Thyroid gland (tissue), 4 donors: ENCODE results near the gene INPP5A. TPM values are rescaled to one million over a fixed set of nuclear protein-coding genes. Genes with fewer than 3 reads are reported as not detected.
"Not testable (repeated sequence)": the region's sequence is repeated elsewhere in the genome, so short reads cannot be mapped to it uniquely, and the experiment has no call there.

Experiments used
- DNase-seq, 2 donors: peaks; one replicate each; pipeline ENCODE4 v3.0.0-alpha.2; 2019
- H3K27ac ChIP-seq, 3 donors: fragments of 200-600 bp; sonication (generic); 1 replicate in 2 of 3; 2 replicates in 1 of 3; pipeline ENCODE4 v1.5.1; 2016 to 2019; ENCODE audit warnings: mild to moderate bottlenecking in 1 of 3, moderate library complexity in 1 of 3
- H3K27me3 ChIP-seq: fragments of 200-600 bp; sonication (generic); one replicate; pipeline ENCODE4 v1.5.1; 2019
- H3K36me3 ChIP-seq, 2 donors: fragments of 200-600 bp; sonication (generic); one replicate each; pipeline ENCODE4 v1.5.1; 2016 to 2019
- H3K4me1 ChIP-seq, 2 donors: fragments of 200-600 bp; sonication (generic); one replicate each; pipeline ENCODE4 v1.5.1; 2017 to 2019
- H3K4me3 ChIP-seq, 3 donors: fragments of 200-600 bp; sonication (generic); replicated peaks in 1 of 3; 1 replicate in 2 of 3; 2 replicates in 1 of 3; pipeline ENCODE4 v1.5.1; 2016; ENCODE audit warnings: mild to moderate bottlenecking in 1 of 3
- H3K9me3 ChIP-seq: fragments of 200-600 bp; sonication (generic); one replicate; pipeline ENCODE4 v1.5.1; 2017
- CTCF ChIP-seq, 6 experiments: fragments of 200-600 bp in 3 of 6; fragments of 450-650 bp in 3 of 6; sonication (generic) in 3 of 6; IDR thresholded peaks; one replicate each; pipeline ENCODE4 v1.5.1; 2016 to 2019; ENCODE audit warnings: antibody characterized with exemption in 6 of 6, mild to moderate bottlenecking in 2 of 6, inconsistent platforms in 1 of 6, moderate library complexity in 1 of 6
- POLR2A ChIP-seq, 2 donors: fragments of 450-650 bp; IDR thresholded peaks; one replicate each; pipeline ENCODE4 v1.6.1; 2017; ENCODE audit warnings: antibody characterized with exemption in 2 of 2, mild to moderate bottlenecking in 2 of 2, moderate library complexity in 1 of 2
- WGBS, 2 donors: methylation state at CpG; one replicate each; pipeline ENCODE4 v1.1.5; 2017; 5-methylcytosine and 5-hydroxymethylcytosine counted together
- intact Hi-C: fragments of 100-400 bp; cut with DNase I; formaldehyde crosslinking; loops from one replicate; pipeline ENCODE4 v1.15.1; 2023
- total RNA-seq, 4 donors: library from RNA; depleted of rRNA; stranded (reverse); fragments of >200 nt; gene quantifications; one replicate each; pipeline ENCODE4 v1.2.3, GENCODE V29; 2016

Gene INPP5A
- total RNA-seq, 4 donors from 2014 or later = 30.4 to 75.8 (median 41.1) TPM

GRCh38 chr10:132768346-132769248 lies 231.0 kb downstream of the INPP5A start:
- Histone ChIP-seq H3K27ac (no peak overlapping the region), H3K27me3 (no peaks in the 10 kb centered on the region), H3K36me3 (no peaks in the 10 kb centered on the region), H3K9me3 (no peaks in the 10 kb centered on the region), H3K4me3 (no peak overlapping the region), H3K4me1 (no peaks in the 10 kb centered on the region)
- 97% methylated on average over 40 to 41 of the region's 41 CpGs for WGBS, 2 donors
- intact Hi-C loops = no loop called here
- TF ChIP-seq POLR2A (IDR thresholded peaks at IDR 0.05) (no peak), CTCF (IDR thresholded peaks at IDR 0.05) (no peak)
- no peak for DNase-seq

- Histone ChIP-seq H3K9me3 (no peaks in the 10 kb centered on the region), H3K4me1 (no peaks in the 10 kb centered on the region), H3K27ac (no peak overlapping the region), H3K4me3 (no peak overlapping the region), H3K27me3 (no peaks in the 10 kb centered on the region), H3K36me3 (no peaks in the 10 kb centered on the region)
- DNase-seq = no peak
- TF ChIP-seq CTCF (IDR thresholded peaks at IDR 0.05) (no peak), POLR2A (IDR thresholded peaks at IDR 0.05) (no peak)
- 97% methylated on average over 39 to 44 of the region's 45 CpGs for WGBS, 2 donors
- intact Hi-C loops = no loop called here
Measured at GRCh38 chr10:132770061-132771021, 232.8 kb downstream of the INPP5A start.

- H3K9me3 ChIP-seq, H3K36me3 ChIP-seq, DNase-seq, intact Hi-C loops, H3K4me1 ChIP-seq, H3K27me3 ChIP-seq, H3K27ac ChIP-seq, H3K4me3 ChIP-seq: not testable (repeated sequence)
- WGBS, 2 donors = 96 to 98% methylated on average over 8 to 13 of the region's 25 CpGs
Measured at GRCh38 chr10:132772816-132773215, 235.2 kb downstream of the INPP5A start.

- TF ChIP-seq POLR2A (IDR thresholded peaks at IDR 0.05) (no peak), CTCF (IDR thresholded peaks at IDR 0.05) (no peak)
- Histone ChIP-seq H3K36me3 (peaks cover 0 to 4% of the 10 kb centered on the region in 2 donors), H3K4me3 (no peak overlapping the region), H3K9me3 (no peaks in the 10 kb centered on the region), H3K4me1 (no peaks in the 10 kb centered on the region), H3K27ac (no peak overlapping the region), H3K27me3 (no peaks in the 10 kb centered on the region)
- no peak for DNase-seq
- intact Hi-C loops = no loop called here
- WGBS, 2 donors = 73 to 80% methylated on average over 11 to 24 of the region's 29 CpGs
Measured at GRCh38 chr10:132774181-132774901, 236.8 kb downstream of the INPP5A start.
